M059J (cell line): ENCODE measurements around the gene GYG2. TPM values are rescaled to one million over a fixed set of nuclear protein-coding genes. Genes with fewer than 3 reads are reported as not detected.
"Not testable (repeated sequence)": the region's sequence is repeated elsewhere in the genome, so short reads cannot be mapped to it uniquely, and the experiment has no call there.

Source experiments
- DNase-seq: peaks from one replicate; pipeline ENCODE4 v3.0.0-alpha.2; 2012; ENCODE audit warnings: low read depth
- total RNA-seq: library from RNA; depleted of rRNA; stranded (reverse); fragments of >200 nt; shearing (Covaris generic); gene quantifications from 2 replicates; pipeline ENCODE4 v1.2.3, GENCODE V29; 2014; rRNA removed

GYG2 gene
- 3.9 and 5.2 TPM in 2 replicates for total RNA-seq

DNA sequence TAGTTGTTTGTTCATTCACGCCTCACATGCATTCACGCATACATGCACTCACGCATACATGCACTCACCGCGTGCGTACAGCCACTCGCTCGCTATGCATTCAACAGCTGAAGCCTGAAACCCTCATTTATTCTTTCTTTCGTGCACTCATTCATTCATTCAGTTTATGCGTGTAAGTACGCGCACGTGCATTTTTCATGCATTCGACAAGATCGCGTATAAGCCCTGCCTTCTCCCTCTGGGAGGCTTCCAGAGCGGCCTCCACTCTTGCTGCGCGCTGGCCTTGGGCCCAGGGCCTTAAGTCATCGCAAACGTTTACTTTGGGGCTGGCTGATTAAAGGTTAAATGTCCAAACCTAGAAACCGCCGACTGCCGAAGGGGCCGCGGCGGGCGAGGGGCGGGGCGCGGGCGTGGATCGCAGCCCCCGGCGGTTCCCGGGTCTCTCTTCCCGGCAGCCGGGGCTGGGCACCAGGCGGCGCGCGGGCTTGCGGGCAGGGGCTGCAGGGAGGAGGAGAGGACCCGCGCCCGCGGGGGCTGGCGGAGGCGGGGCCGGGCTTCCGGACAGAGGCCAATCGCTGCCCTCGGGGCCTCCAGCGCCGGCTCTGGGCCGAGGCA, at the start of gene GYG2:
GYG2 (plus strand) TSS at position 587 of the 615 bp plus-strand sequence. CDS start 1,259 bp downstream, outside the sequence.
- peak; percentile 59 for DNase-seq

DNA sequence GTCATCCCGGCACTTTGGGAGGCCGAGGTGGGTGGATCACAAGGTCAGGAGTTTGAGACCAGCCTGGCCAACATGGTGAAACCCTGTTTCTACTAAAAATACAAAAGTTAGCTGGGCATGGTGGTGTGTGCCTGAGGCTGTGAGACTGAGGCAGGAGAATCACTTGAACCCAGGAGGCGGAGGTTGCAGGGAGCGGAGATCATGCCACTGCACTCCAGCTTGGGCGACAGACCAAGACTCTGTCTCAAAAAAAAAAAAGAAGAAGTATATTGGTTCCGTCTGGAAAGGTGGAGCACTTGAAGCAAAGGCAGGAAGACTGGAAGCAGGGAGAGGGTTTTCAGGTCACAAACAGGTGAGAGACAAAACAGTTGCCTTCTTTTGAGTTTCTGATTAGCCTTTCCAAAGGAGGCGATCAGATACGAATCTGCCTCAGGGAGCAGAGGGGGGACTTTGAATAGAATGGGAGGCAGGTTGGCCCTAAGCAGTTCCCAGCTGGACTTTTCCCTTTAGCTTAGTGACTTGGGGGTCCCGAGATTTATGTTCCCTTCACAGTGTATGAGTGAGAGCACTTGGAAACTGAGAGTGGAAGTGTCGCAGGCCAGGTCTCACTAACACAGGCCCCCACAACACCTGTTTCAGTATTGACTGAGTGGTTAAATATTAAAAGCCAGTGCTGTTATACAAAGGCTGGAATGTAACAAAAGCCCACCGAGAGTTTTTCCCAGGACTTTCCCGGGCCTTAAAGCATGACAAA, 48.1 kb upstream of the GYG2 start:
- not testable (repeated sequence) for DNase-seq

DNA sequence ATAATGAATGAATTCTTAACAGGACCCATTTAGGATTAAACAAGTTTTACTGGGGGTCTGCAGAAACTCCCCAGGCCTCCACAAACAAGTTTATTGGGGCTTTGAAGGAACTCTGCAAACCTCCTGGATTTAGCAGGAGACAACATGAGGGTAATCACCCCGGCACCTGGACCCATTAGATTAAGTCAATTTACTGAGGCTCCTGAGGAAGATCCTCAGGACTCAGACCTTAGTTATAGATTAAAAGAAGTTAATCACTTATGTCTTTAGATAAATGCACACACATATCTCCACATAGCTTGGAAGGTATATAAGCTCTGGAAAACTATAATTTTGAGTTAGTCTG, 47.5 kb upstream of the GYG2 start:
- DNase-seq, result no peak

DNA sequence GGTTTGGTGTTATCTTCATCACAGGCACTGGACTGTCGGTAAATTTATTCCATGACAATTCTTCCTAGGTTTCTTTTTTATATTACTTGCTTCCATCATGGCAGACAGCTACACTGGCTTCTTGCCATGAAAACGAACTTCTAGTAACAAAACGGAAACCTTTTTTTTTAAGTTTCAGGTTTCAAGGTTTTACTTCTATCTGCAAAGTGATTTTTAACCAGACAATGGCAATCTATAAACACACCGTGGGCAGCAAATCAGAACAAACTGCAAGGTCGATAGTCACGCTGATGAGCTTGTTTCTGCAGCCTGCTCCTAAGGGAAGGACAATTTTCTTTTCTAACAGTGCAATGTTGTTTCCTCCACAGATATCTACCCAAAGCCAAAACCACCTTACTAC, 47.0 kb upstream of the GYG2 start:
- no peak for DNase-seq

DNA sequence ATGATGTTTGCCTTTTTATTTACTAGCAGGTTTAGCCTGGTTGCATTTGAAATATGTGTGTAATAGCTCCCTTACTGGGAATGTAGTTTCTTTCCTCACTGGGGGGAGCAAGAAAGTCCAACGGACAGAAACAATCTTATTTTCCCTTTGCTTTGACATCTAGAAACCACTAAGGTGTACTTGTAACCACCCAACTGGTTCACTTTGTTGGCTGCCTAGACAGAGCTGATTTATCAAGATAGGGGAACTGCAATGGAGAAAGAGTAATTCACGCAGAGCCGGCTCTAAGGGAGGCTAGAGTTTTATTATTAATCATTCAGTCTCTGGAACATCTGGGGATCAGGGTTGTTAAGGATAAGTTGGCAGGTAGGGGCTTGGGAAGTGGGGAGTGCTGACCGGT, 46.6 kb upstream of the GYG2 start:
- DNase-seq, result no peak

DNA sequence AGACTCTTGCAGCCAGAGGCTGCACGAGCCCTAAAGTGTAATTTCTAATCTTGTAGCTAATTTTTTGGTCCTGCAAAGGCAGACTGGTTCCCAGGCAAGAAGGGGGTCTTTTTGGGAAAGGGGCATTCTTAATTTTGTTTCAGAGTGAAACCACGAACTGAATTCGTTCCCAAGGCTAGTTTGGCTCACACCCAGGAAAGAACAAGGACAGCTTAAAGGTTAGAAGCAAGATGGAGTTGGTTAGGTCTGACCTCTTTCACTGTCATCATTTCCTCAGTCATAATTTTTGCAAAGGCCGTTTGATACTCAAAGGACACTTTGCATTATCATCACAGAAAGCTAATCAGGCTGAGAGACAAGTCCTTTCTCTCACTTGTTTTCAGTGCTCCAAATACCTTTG, 46.0 kb upstream of the GYG2 start:
- DNase-seq, result no peak

DNA sequence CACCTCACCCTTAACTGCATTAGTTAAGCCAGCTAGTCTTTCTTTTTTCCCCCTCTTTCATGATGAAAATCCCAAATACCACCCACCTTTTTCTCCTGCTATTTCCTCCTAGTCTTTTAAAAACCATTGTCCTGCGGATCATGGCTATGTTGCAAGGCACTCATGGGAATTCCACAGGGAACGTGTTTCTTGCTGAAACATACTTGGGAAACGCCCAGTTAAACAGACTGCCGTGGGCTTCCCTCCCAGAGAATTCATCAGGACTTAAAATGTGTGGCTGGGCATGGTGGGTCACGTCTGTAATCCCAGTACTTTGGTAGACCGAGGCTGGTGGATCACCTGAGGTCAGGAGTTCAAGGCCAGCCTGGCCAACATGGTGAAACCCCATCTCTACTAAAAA, 44.7 kb upstream of the GYG2 start:
- DNase-seq, result no peak

DNA sequence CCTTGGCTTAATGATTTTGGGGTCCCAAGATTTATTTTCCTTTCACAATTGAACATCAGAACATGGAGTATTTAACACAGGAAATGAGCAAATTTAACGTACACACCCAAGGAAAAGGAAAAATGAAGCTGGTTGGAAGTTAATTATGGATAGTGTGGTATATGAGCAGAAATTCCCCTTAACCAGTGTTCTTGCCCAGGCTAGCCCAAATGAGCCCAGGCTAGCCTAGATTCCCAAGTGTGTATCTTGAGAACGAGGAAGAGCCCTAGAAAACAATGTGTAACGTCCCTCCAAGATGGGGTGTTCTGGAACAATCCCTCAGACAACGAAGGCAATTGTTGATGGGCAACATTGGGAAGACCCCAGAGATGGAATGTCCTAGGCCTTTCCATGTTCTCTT, 43.2 kb upstream of the GYG2 start:
- no peak for DNase-seq

DNA sequence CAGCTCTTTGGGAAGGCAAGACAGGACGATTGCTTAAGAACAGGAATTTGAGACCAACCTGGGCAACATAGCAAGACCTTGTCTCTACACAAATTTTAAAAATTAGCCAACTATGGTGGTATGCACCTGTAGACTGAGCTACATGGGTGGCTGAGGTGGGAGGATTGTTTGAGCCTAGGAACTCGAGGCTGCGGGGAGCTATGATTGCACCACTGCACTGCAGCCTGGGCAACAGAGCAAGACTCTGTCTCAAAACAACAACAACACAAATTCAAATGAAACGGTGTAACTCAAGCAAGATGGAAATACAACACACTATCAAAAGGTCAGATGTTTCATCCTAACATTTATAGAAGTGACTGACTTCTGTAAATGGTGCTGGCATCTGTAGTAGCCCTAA, 39.8 kb upstream of the GYG2 start:
- DNase-seq, result no peak

DNA sequence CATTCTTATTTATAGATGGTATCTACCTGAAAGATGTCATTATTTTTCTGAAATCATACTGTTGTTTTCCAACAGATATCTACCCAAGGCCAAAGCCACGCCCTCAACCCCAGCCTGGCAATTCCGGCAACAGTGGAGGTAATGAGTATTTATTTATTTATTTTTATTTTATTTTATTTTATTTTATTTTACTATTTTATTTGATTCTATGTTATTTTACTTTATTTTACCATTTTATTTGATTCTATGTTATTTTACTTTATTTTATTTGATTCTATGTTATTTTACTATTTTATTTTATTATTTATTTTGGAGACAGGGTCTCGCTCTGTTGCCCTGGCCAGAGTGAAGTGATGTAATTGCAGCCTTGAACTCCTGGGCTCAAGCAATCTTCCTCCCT, 39.2 kb upstream of the GYG2 start:
- DNase-seq, result no peak

DNA sequence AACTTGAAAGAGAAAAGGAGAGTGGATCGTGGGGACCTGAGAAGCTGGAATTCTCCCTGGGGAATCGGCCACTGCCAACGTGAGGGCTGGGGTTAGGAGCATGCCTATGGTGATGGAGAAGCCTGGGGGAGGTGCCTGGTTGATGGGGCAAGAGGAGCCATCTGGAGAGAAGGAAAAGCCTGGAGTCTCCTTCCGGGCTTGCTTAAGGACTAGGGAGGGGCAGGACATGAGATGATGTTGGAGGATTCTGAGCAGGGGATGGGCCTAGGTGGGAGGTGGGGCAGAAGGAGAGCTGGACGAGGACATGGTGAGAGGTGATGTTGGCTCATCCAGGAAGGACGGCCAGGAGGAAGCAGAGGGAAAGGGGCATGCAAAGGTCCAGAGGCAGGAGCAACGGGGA, 35.0 kb upstream of the GYG2 start:
- DNase-seq, result no peak

DNA sequence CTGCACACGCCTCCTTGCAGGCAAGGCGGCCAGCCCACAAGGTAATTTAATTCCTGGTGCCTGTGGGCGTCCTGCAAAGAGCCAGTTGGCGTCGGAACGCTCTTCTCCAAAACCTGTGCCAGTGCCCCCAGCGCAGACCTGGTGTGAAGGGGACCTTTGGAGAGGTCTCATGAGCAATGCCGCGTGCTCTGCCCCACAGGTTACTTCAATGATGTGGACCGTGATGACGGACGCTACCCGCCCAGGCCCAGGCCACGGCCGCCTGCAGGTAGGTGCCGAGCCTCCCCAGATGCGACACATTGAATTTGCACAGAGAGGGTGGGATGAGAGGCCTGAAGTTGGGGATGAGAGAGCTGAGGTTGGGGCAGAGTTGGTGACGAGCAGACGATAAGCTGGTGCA, 34.4 kb upstream of the GYG2 start:
- DNase-seq, result no peak

DNA sequence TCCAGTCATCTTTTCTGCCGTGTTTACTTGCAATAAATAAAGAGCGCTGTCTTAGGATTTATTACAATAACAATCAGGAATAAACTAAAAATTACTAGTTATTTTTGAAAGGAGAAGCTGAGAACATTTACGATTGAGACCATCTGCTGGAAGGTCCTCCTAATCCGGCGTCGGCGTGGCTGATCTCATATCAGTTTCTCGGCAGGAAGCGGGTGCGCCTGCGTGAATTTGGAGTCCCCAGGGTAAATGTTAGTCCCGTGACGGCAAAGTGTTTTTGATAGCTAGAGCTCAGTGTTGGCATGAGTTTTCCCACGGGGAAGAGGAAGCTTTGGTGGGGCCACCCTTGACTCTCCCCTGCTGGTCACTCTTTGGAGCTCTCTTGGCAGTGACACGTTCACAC, 31.9 kb upstream of the GYG2 start:
- DNase-seq, result not testable (repeated sequence)

DNA sequence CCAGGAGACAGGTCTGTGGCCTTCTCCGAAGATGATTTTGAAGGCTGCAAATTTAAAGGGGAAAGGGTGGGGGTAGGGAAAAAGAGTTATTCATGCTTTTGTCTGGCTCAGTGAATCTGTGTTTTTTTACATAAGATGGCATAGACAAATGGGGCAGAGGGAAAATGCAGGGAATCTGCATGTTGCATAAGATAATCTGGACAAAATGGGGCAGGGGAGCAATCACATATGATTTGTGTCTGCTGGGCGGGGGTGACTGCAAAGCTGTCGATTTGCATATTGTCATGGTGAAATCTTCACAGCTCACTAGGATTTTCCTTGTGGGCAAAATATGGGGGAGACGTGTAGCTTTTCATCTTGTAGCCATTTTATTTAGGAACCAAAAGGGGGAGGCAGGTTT, 29.4 kb upstream of the GYG2 start:
- no peak for DNase-seq

DNA sequence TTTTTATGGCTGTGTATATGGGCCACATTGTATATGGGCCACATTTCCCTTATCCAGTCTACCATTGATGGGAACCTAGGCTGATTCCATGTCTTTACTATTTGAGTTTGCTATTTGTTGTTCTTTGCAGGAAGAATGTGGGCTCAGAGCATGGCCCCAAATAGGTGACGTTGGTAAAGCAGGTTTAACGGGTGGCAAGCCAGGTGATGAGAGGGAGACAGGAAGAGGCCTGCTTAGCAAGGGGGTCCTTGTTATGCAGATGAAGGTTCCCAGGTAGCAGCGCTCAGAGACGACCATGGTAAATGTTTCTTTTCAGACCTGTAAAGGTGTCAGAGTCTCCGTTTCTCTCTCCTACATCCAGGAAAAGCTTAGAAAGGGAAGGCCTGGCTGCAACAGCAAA, 28.8 kb upstream of the GYG2 start:
- DNase-seq, result not testable (repeated sequence)

DNA sequence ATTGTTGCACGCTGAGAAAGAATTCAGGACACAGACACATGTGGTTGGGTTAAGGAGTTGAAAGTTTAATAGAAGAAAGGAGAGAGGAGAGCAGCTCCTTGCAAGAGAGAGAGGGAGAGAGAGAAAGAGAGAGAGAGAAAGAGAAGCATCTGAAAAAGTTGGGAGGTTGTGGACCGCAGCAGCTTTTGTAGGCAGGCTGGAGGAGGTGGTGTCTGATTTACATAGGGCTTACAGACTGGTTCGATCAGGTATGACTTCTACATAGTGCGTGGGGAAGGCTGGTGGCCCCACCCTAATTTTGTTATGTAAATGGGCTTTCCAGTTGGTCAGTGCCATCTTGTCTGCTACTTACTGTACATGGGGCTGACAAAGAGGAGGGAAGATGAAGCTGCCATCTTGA, 27.5 kb upstream of the GYG2 start:
- DNase-seq, result no peak

DNA sequence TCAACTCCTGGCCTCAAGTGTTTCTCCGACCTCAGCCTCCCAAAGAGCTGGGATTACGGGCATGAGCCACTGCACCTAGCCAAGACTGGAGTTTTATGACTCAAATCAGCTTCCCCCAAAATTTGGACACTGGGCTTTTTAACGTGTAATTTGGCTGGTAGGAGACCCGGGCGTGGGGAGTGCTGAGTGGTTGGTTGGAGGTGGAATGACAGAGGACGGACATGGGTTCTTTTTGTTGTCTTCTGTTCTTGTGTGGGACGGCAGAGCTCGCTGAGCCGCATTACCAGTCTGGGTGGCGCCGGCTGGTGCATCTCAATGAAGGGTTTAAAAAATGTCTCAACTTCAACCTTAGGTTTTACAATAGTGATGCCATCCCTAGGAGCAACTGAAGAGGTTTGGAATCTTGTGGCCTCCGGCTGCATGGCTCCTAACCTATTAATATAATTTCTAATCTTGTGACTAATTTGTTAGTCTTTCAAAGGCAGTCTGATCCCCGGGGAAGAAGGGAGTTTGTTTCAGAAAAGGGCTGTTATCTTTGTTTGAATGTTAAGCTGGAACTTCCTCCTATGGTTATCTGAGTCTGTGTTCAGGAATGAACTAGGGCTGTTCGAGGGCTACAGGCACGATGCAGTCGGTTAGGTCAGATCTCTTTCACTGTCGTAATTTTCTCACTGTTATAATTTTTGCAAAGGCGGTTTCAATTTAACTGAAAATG, 26.2 kb upstream of the GYG2 start:
- DNase-seq, result not testable (repeated sequence)

DNA sequence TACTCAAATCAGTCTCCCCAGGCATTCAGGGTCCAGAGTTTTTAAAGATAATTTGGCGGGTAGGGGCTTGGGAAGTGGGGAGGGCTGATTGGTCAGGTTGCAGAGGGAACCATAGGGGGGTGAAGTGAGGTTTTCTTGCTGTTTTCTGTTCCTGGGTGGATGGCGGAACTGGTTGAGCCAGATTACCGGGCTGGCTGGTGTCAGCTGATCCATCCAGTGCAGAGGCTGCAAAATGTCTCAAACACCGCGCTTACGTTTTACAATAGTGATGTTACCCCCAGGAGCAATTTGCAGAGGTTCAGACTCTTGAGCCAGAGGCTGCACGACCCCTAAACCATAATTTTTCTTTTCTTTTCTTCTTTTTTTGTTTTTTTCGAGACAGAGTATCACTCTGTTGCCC, 25.2 kb upstream of the GYG2 start:
- DNase-seq, result not testable (repeated sequence)

DNA sequence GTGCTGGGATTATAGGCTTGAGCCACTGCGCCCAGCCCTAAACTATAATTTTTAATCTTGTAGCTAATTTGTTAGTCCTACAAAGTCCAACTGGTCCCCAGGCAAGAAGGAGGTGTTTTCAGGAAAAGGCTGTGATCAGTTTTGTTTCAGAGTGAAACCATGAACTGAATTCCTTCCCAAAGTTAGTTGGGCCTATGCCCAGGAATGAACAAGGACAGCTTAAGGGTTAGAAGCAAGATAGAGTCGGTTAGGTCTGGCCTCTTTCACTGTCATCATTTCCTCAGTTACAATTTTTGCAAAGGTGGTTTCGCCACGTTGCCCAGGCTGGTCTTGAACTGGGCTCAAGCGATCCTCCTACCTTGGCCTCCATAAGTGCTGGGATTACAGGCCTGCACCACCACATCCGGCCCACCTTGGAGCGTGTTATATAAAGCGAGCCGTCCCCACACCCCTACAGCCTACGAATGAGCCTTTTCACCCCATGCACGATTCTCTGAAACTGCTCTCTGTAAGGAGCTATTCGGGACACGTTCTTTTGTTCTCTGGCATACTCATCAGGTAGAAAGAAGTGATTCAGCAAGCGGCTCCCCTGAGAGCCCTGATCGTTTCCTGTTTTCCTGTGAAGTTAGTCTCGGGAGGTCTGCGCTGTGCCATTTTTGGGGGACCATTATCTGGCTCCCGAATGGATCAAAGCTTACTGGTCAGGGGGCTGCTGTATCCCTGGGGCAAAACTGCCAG, 24.5 kb upstream of the GYG2 start:
- not testable (repeated sequence) for DNase-seq

DNA sequence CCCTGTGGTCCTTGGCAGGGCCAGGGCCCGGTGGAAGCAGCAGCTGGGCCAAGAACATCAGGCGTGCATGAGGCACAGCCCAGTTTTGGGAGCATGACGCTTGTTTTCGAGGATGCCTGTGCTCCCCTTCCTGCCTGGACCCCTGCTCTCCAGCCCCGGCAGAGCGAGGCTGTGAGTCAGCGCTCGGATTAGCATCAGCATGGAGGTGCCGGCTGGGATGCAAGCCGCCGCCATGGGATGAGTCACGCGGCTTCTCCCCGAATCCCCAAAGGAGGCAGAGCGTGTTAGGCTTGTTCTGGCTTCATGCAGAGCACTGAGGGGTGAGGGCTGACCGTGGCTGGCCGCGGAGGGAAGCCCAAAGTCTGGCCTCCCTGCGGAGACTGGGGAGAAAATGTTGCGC, 23.9 kb upstream of the GYG2 start:
- peak; percentile 21 for DNase-seq

DNA sequence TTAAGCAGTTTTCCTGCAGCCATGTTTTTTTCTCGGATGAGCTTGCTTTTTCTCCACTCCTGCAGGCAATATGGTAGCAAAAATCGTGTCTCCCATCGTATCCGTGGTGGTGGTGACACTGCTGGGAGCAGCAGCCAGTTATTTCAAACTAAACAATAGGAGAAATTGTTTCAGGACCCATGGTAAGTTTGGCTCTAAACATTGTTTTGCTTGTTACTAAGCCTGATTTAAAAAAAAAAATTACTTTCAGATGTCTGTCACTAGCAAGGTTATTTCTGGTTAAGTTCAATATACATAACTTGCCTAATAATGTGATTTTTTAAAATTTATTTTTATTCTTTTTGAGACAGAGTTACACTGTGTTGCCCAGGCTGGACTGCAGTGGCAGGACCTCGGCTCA, 17.5 kb upstream of the GYG2 start:
- DNase-seq, result no peak

DNA sequence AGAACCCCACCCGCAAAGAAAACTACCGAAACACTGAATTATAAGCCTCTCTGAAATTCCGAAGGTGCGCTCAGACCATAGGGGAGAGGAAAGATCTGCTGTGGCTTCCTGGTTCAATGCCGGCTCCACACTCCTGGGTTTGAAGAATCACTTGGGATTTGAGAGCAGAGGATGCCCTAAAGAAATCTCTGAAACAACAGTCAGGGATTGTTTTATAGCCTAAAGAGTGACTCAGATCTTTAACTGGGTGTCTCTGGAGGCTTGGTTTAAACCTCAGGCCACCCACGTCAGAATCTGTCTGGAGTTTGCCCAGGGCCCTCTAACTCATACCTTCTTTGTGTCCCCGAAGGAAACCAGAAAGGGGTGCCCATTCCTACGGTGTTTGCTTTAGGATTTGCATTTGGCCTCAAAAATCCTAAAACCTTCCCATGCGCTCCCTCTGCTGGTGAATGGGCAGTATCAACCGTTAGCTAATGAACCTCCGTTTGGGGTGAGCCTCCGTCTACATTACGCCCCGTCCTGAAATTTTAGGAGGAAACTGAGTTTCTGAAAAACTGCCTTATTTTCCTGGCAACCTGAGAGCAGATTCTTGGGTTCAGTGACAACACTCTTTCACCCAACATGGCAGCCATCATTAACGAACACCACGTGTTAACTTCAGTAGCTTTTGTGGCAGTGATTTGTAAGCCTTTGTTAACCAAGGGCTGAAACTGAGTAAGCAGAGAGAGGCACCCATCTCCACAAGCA, 16.4 kb upstream of the GYG2 start:
- DNase-seq, result peak; percentile 58
